OCI-LY7 (cell line): ENCODE data around the gene L3MBTL3. TPM values are rescaled to one million over a fixed set of nuclear protein-coding genes. Genes with fewer than 3 reads are reported as not detected.
A peak's percentile ranks its signal among the peaks of the same experiment; 100 is the strongest.
"Not testable (repeated sequence)": the region's sequence is repeated elsewhere in the genome, so short reads cannot be mapped to it uniquely, and the experiment has no call there.

Experiments used
- BruUV-seq: library from RNA; stranded (reverse); fragments of 400-500 nt; replicated peaks from 2 replicates; lab custom pipeline; 2021; lab: Mats Ljungman, UMichigan
- CTCF ChIA-PET: fragments of 300-600 bp; sonication (Branson Sonifier 250); formaldehyde crosslinking; loops from one replicate; lab custom pipeline; 2022; ENCODE audit warnings: antibody characterized with exemption; ENCODE audit not compliant: unreplicated experiment; lab: Charles Lee
- POLR2A ChIA-PET: fragments of 300-600 bp; sonication (Branson Sonifier 250); formaldehyde crosslinking; loops from one replicate; lab custom pipeline; 2022; ENCODE audit warnings: antibody characterized with exemption; lab: Charles Lee
- DNase-seq: peaks from one replicate; pipeline ENCODE4 v3.0.0-alpha.2; 2015; ENCODE audit warnings: low spot score
- H2AFZ ChIP-seq: fragments of 200-600 bp; sonication (generic), shearing (Covaris generic); 2 replicates; pipeline ENCODE4 v1.6.1; 2014; ENCODE audit warnings: mild to moderate bottlenecking, antibody characterized with exemption, low read length, moderate library complexity
- H3K27ac ChIP-seq: fragments of 200-600 bp; sonication (generic); 2 replicates; pipeline ENCODE4 v1.5.1; 2014; ENCODE audit warnings: mixed run types, low read depth, mild to moderate bottlenecking, moderate library complexity, low read length, inconsistent platforms; ENCODE audit not compliant: poor library complexity, severe bottlenecking
- H3K36me3 ChIP-seq: fragments of 200-600 bp; sonication (generic); 2 replicates; pipeline ENCODE4 v1.6.1; 2014; ENCODE audit warnings: mild to moderate bottlenecking, antibody characterized with exemption, low read length, moderate library complexity, mixed read lengths; ENCODE audit not compliant: insufficient read depth
- H3K4me1 ChIP-seq: fragments of 200-600 bp; sonication (generic); 2 replicates; pipeline ENCODE4 v1.5.1; 2014; ENCODE audit warnings: mild to moderate bottlenecking, low read length; ENCODE audit not compliant: insufficient read depth, poor library complexity, severe bottlenecking
- H3K4me2 ChIP-seq: fragments of 200-600 bp; sonication (generic); 2 replicates; pipeline ENCODE4 v1.6.1; 2014; ENCODE audit warnings: mild to moderate bottlenecking, low read length
- H3K4me3 ChIP-seq: fragments of 200-600 bp; sonication (generic); 2 replicates; pipeline ENCODE4 v1.5.1; 2014; ENCODE audit warnings: mild to moderate bottlenecking, low read depth, low read length; ENCODE audit not compliant: poor library complexity, severe bottlenecking
- H3K79me2 ChIP-seq: fragments of 200-600 bp; sonication (generic); 2 replicates; pipeline ENCODE4 v1.6.1; 2016; ENCODE audit warnings: low read depth, mild to moderate bottlenecking, low read length, moderate library complexity, mixed read lengths; ENCODE audit not compliant: insufficient read depth
- H3K9me2 ChIP-seq: fragments of 200-600 bp; sonication (generic); 2 replicates; pipeline ENCODE4 v1.6.1; 2016; ENCODE audit warnings: mild to moderate bottlenecking, low read length, mixed read lengths; ENCODE audit not compliant: insufficient read depth
- H3K9me3 ChIP-seq: fragments of 200-600 bp; sonication (generic); 2 replicates; pipeline ENCODE4 v1.6.1; 2014; ENCODE audit warnings: mild to moderate bottlenecking, mixed run types, low read length, mixed read lengths
- H4K20me1 ChIP-seq: fragments of 200-600 bp; sonication (generic); 2 replicates; pipeline ENCODE4 v1.6.1; 2014; ENCODE audit warnings: mild to moderate bottlenecking, antibody characterized with exemption, low read length, moderate library complexity, mixed read lengths; ENCODE audit not compliant: insufficient read depth
- CTCF ChIP-seq: fragments of 200-600 bp; sonication (generic); conservative IDR thresholded peaks from 2 replicates; pipeline ENCODE4 v1.5.1; 2014; ENCODE audit warnings: mild to moderate bottlenecking, antibody characterized with exemption, low read length, moderate library complexity, mixed read lengths
- EZH2phosphoT487 ChIP-seq: fragments of 200-600 bp; sonication (generic); IDR thresholded peaks from 2 replicates; pipeline ENCODE4 v1.6.1; 2018; ENCODE audit warnings: low read depth, borderline replicate concordance, mild to moderate bottlenecking, mixed run types, antibody characterized with exemption, low read length, moderate library complexity, mixed read lengths
- intact Hi-C: fragments of 100-400 bp; cut with micrococcal nuclease; formaldehyde crosslinking; loops from one replicate; pipeline ENCODE4 v1.10.0; 2022; ENCODE audit not compliant: unreplicated experiment
- total RNA-seq, 2 experiments: library from RNA; depleted of rRNA in 1 of 2; stranded (reverse); fragments of >200 nt in 1 of 2; shearing (Covaris generic) in 1 of 2; gene quantifications; 2 replicates each; pipeline ENCODE4 v1.2.3, GENCODE V29; 2014 to 2022

L3MBTL3 gene
- total RNA-seq, 2 experiments from 2014 or later, result 7.9 to 11.0 TPM

DNA sequence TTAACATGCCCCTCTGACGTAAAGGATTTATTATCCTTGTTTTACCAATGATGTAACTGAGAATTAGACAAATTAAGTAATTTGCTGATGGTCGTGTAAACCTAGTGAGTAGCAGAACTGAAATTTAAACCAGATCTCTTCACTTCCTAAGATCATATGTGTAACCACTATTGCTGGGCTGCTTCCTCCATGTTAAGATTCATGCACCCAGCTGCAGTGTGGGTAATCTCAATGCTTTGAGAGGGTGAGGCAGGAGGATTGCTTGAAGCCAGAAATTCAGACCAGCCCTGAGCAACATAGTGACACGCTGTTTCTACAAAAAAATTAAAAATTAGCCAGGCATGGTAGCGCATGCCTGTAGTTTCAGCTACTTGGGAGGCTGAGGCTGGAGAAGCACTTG, 97.9 kb downstream of the L3MBTL3 start:
- intact Hi-C loops, result no loop called here
- peak overlapping the region; percentile 81 for H2AFZ ChIP-seq
- ChIA-PET POLR2A (interaction anchor here (1.5 kb wide), 1 partner anchor 9 kb away, joined by 3 read pairs; no protein-coding TSS in a partner anchor), CTCF (interaction anchor here (1.0 kb wide), 1 partner anchor 19 kb away, joined by 3 read pairs; no protein-coding TSS in a partner anchor)
- no peak overlapping the region for H3K4me3 ChIP-seq
- H3K27ac ChIP-seq, result peak overlapping the region; percentile 74
- TF ChIP-seq CTCF, result no peak
- no peak for TF ChIP-seq EZH2phosphoT487
- H3K4me2 ChIP-seq, result peak overlapping the region; percentile 50
- peaks cover 51% of the 10 kb centered on the region for H3K4me1 ChIP-seq
- DNase-seq, result peak; percentile 57
- H3K9me2 ChIP-seq, result no peaks in the 10 kb centered on the region
- no peaks in the 10 kb centered on the region for H4K20me1 ChIP-seq
- no TSS peak for BruUV-seq
- no peaks in the 10 kb centered on the region for H3K79me2 ChIP-seq
- H3K9me3 ChIP-seq, result no peaks in the 10 kb centered on the region; the same call in 1 of the 2 replicates
- H3K36me3 ChIP-seq, result no peaks in the 10 kb centered on the region

DNA sequence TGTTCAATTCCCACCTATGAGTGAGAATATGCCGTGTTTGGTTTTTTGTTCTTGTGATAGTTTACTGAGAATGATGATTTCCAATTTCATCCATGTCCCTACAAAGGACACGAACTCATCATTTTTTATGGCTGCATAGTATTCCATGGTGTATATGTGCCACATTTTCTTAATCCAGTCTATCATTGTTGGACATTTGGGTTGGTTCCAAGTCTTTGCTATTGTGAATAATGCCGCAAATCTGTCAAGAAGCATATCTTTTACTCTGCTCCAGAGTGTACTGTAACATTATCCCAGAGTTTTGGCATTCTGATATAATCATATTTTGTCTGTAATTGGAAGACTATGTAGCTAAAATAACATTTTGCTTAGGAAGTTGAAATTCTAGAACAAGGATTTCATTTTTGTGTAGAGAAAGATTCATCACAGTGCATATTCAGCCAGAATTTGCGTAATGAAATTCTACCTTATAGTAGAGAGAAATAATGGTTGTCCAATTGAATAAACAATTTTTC, 98.9 kb downstream of the L3MBTL3 start:
- CTCF ChIA-PET, result not testable (repeated sequence)

DNA sequence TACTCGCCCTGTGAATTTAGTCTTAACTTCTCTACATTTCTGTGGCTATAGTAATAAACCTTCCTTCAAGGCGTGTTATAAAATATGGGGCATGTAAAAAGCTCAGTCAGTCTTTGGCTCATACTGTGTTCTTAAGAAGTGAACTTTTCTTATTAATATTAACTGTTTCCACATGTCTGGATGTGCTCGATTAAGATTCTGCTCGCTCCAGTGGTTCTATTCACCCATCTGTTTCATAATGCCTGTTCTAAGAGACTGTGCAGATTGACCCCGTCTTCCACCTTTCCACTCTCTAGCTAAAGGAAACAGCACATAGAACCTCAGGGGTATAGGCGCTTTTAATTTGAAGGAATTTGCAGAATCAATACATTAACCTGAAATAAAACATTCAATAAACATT, 99.9 kb downstream of the L3MBTL3 start:
- peak; percentile 57 for DNase-seq
- no peaks in the 10 kb centered on the region for H3K9me2 ChIP-seq
- H4K20me1 ChIP-seq, result no peaks in the 10 kb centered on the region
- no TSS peak for BruUV-seq
- peak overlapping the region; percentile 5; the same call in 1 of the 2 replicates for H2AFZ ChIP-seq
- H3K36me3 ChIP-seq, result no peaks in the 10 kb centered on the region
- ChIA-PET POLR2A (interaction anchor here (0.7 to 2.0 kb wide), 3 partner anchors 11 to 44 kb away, joined by 3 to 7 read pairs (median 3); no protein-coding TSS in a partner anchor), CTCF (no interaction called here)
- intact Hi-C loops, result no loop called here
- H3K4me1 ChIP-seq, result peaks cover 51% of the 10 kb centered on the region
- no peaks in the 10 kb centered on the region; the same call in 1 of the 2 replicates for H3K9me3 ChIP-seq
- no peak overlapping the region for H3K4me3 ChIP-seq
- H3K79me2 ChIP-seq, result no peaks in the 10 kb centered on the region
- H3K4me2 ChIP-seq, result peak overlapping the region; percentile 53
- TF ChIP-seq CTCF, result no peak
- no peak for TF ChIP-seq EZH2phosphoT487
- peak overlapping the region; percentile 29 for H3K27ac ChIP-seq

More for the DNA sequence above, 98.9 kb downstream of the L3MBTL3 start:
- Histone ChIP-seq H3K4me2 (peak overlapping the region; percentile 53; the same call in 1 of the 2 replicates), H3K4me1 (peaks cover 51% of the 10 kb centered on the region)
- BruUV-seq, H3K9me2 ChIP-seq, H3K27ac ChIP-seq, H4K20me1 ChIP-seq, H3K36me3 ChIP-seq, intact Hi-C loops, H3K4me3 ChIP-seq, H3K9me3 ChIP-seq, H2AFZ ChIP-seq, DNase-seq, H3K79me2 ChIP-seq: not testable (repeated sequence)
- POLR2A ChIA-PET, result interaction anchor here (1.5 kb wide), 1 partner anchor 10 kb away, joined by 3 read pairs; no protein-coding TSS in a partner anchor
